Panc1 (cell line): ENCODE results near the gene CSTPP1. TPM values are rescaled to one million over a fixed set of nuclear protein-coding genes. Genes with fewer than 3 reads are reported as not detected.

Experiments used
- ATAC-seq: fragments of 200-7000 bp; cut with Tn5 transposase; 2 replicates; pipeline ENCODE4 v1.9.1; 2020; ENCODE audit warnings: mild to moderate bottlenecking, moderate library complexity
- BruUV-seq: library from RNA; stranded (reverse); fragments of 400-500 nt; replicated peaks from 2 replicates; lab custom pipeline; 2021; lab: Mats Ljungman, UMichigan
- CTCF ChIA-PET: fragments of 300-600 bp; sonication (Branson Sonifier 250); formaldehyde crosslinking; loops from one replicate; lab custom pipeline; 2022; ENCODE audit warnings: antibody characterized with exemption; lab: Charles Lee
- POLR2A ChIA-PET: fragments of 300-600 bp; sonication (Branson Sonifier 250); formaldehyde crosslinking; loops from one replicate; lab custom pipeline; 2022; ENCODE audit warnings: antibody characterized with exemption; lab: Charles Lee
- DNase-seq: peaks from one replicate; pipeline ENCODE4 v3.0.0-alpha.2; 2010; ENCODE audit warnings: low read depth, low spot score
- H3K27ac ChIP-seq: 2 replicates; pipeline ENCODE4 v1.5.1; 2011; ENCODE audit warnings: mild to moderate bottlenecking, low read length, inconsistent platforms
- H3K27me3 ChIP-seq: fragments of 200-500 bp; sonication (Bioruptor generic); 2 replicates; pipeline ENCODE4 v1.6.0; 2014; ENCODE audit warnings: low read length, inconsistent platforms; ENCODE audit not compliant: control insufficient read depth, insufficient read depth
- H3K36me3 ChIP-seq: fragments of 200-500 bp; sonication (Bioruptor generic); 2 replicates; pipeline ENCODE4 v1.5.1; 2014; ENCODE audit warnings: inconsistent platforms, mild to moderate bottlenecking, low read length, moderate library complexity; ENCODE audit not compliant: control insufficient read depth, insufficient read depth
- H3K4me1 ChIP-seq: 2 replicates; pipeline ENCODE4 v1.5.1; 2011; ENCODE audit warnings: inconsistent platforms, mild to moderate bottlenecking, low read length, moderate library complexity; ENCODE audit not compliant: control insufficient read depth, insufficient read depth
- H3K4me3 ChIP-seq, 2 experiments: 2 replicates each; pipeline ENCODE4 v1.5.1; 2011 to 2012; ENCODE audit warnings: low read depth in 2 of 2, low read length in 2 of 2, mild to moderate bottlenecking in 2 of 2, inconsistent platforms in 1 of 2, moderate library complexity in 1 of 2
- H3K9me3 ChIP-seq: fragments of 200-500 bp; sonication (Bioruptor generic); 2 replicates; pipeline ENCODE4 v1.5.1; 2014; ENCODE audit warnings: low read depth, mild to moderate bottlenecking, inconsistent platforms, low read length, moderate library complexity; ENCODE audit not compliant: control insufficient read depth, insufficient read depth
- POLR2AphosphoS5 ChIP-seq: IDR thresholded peaks from 2 replicates; pipeline ENCODE4 v1.6.1; 2012; ENCODE audit warnings: mild to moderate bottlenecking, low read depth, low read length, moderate library complexity
- SIN3A ChIP-seq: IDR thresholded peaks from 2 replicates; pipeline ENCODE4 v1.6.1; 2012; ENCODE audit warnings: low read depth, mild to moderate bottlenecking, low read length, moderate library complexity, borderline replicate concordance; ENCODE audit not compliant: insufficient read depth
- TCF7L2 ChIP-seq: IDR thresholded peaks from 2 replicates; pipeline ENCODE4 v1.6.1; 2011; ENCODE audit warnings: mild to moderate bottlenecking, low read depth, low read length, inconsistent platforms
- in situ Hi-C: cut with HindIII; loops from 2 replicates; pipeline ENCODE4 v1.10.0; 2016; ENCODE audit warnings: low sequenced_read_pairs, low pct_unique_long_range_greater_than_20kb
- intact Hi-C: fragments of 100-400 bp; cut with micrococcal nuclease; formaldehyde crosslinking; loops from one replicate; pipeline ENCODE4 v1.10.0; 2022; ENCODE audit not compliant: unreplicated experiment
- total RNA-seq: library from RNA; stranded (reverse); gene quantifications from one replicate; pipeline ENCODE4 v1.2.1, GENCODE V29; 2021; ENCODE audit not compliant: unreplicated experiment
- TF ChIP-seq, protein P1 (sequence below), 2 experiments: IDR thresholded peaks; 2 replicates each; pipeline ENCODE4 v1.6.1; 2011 to 2012; ENCODE audit warnings: low read depth in 2 of 2, control low read depth in 1 of 2, low read length in 1 of 2, mild to moderate bottlenecking in 1 of 2, moderate library complexity in 1 of 2; ENCODE audit not compliant: insufficient read depth in 1 of 2
- TF ChIP-seq, protein P2 (sequence below): fragments of 450-650 bp; IDR thresholded peaks from 2 replicates; pipeline ENCODE4 v1.5.1; 2017; ENCODE audit warnings: mild to moderate bottlenecking

Gene CSTPP1
- total RNA-seq, 1 experiment from 2014 or later, result 29.0 TPM

GRCh38 chr11:46930089-46930488 is 6.5 kb upstream of the CSTPP1 start:
- Histone ChIP-seq H3K4me3 (no peak overlapping the region), H3K9me3 (no peaks in the 10 kb centered on the region), H3K27me3 (no peaks in the 10 kb centered on the region; the same call in 1 of the 2 replicates), H3K36me3 (no peaks in the 10 kb centered on the region), H3K4me1 (no peaks in the 10 kb centered on the region), H3K27ac (no peak overlapping the region)
- in situ Hi-C loops, result no loop called here
- ChIA-PET POLR2A (no interaction called here), CTCF (no interaction called here)
- DNase-seq, result no peak
- TF ChIP-seq, protein P1, sequence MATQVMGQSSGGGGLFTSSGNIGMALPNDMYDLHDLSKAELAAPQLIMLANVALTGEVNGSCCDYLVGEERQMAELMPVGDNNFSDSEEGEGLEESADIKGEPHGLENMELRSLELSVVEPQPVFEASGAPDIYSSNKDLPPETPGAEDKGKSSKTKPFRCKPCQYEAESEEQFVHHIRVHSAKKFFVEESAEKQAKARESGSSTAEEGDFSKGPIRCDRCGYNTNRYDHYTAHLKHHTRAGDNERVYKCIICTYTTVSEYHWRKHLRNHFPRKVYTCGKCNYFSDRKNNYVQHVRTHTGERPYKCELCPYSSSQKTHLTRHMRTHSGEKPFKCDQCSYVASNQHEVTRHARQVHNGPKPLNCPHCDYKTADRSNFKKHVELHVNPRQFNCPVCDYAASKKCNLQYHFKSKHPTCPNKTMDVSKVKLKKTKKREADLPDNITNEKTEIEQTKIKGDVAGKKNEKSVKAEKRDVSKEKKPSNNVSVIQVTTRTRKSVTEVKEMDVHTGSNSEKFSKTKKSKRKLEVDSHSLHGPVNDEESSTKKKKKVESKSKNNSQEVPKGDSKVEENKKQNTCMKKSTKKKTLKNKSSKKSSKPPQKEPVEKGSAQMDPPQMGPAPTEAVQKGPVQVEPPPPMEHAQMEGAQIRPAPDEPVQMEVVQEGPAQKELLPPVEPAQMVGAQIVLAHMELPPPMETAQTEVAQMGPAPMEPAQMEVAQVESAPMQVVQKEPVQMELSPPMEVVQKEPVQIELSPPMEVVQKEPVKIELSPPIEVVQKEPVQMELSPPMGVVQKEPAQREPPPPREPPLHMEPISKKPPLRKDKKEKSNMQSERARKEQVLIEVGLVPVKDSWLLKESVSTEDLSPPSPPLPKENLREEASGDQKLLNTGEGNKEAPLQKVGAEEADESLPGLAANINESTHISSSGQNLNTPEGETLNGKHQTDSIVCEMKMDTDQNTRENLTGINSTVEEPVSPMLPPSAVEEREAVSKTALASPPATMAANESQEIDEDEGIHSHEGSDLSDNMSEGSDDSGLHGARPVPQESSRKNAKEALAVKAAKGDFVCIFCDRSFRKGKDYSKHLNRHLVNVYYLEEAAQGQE (IDR thresholded peaks at IDR 0.05; ENCODE audit: insufficient read depth in 1 of 2, low read depth in 2 of 2, low read length in 1 of 2), result no peak
- TF ChIP-seq, protein P2, sequence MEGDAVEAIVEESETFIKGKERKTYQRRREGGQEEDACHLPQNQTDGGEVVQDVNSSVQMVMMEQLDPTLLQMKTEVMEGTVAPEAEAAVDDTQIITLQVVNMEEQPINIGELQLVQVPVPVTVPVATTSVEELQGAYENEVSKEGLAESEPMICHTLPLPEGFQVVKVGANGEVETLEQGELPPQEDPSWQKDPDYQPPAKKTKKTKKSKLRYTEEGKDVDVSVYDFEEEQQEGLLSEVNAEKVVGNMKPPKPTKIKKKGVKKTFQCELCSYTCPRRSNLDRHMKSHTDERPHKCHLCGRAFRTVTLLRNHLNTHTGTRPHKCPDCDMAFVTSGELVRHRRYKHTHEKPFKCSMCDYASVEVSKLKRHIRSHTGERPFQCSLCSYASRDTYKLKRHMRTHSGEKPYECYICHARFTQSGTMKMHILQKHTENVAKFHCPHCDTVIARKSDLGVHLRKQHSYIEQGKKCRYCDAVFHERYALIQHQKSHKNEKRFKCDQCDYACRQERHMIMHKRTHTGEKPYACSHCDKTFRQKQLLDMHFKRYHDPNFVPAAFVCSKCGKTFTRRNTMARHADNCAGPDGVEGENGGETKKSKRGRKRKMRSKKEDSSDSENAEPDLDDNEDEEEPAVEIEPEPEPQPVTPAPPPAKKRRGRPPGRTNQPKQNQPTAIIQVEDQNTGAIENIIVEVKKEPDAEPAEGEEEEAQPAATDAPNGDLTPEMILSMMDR, result no peak
- TF ChIP-seq SIN3A (no peak), POLR2AphosphoS5 (no peak), TCF7L2 (no peak)
- no peak for ATAC-seq
- BruUV-seq, result no TSS peak
- intact Hi-C loops, result no loop called here

DNA sequence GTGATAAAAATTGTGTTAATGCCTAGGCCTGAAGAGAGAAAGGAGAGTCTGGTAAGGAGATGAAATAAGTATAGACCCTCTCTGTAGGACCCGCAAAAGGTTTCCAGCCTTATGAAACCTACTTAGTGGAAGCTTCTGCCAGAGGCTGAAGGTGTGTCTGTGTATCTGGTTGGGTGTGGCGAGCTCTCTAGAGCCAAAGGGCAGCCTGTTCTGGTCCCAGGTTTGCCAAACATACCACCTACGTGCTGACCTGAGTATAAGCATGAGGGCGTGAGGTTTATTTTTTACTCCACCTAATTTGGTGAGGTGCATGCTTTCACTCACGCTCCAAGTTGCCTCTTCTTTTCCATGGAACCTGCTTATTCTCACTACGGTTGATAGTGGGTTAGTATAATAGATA is 5.6 kb downstream of the CSTPP1 start:
- intact Hi-C loops (no loop called here), in situ Hi-C loops (no loop called here)
- Histone ChIP-seq H3K27ac (no peak overlapping the region), H3K36me3 (no peaks in the 10 kb centered on the region; the same call in 1 of the 2 replicates), H3K27me3 (no peaks in the 10 kb centered on the region), H3K4me1 (no peaks in the 10 kb centered on the region), H3K4me3 (no peak overlapping the region), H3K9me3 (no peaks in the 10 kb centered on the region)
- no peak for TF ChIP-seq SIN3A
- no peak for TF ChIP-seq TCF7L2
- TF ChIP-seq, protein P1 (IDR thresholded peaks at IDR 0.05; ENCODE audit: insufficient read depth in 1 of 2, low read depth in 2 of 2, low read length in 1 of 2), result no peak
- no peak for TF ChIP-seq POLR2AphosphoS5
- TF ChIP-seq, protein P2, result no peak
- DNase-seq, result no peak
- ATAC-seq, result no peak
- ChIA-PET CTCF (interaction anchor here (0.9 kb wide), 1 partner anchor 211 kb away, joined by 3 read pairs; no protein-coding TSS in a partner anchor), POLR2A (no interaction called here)
- BruUV-seq, result no TSS peak
